ENCODE data around the gene KANTR.

GRCh38 chrX:53089224-53089842, 4.6 kb upstream of the KANTR start:
- no peak for TF ChIP-seq POLR2A (IDR thresholded peaks at IDR 0.05)
- TF ChIP-seq CTCF (IDR thresholded peaks at IDR 0.05): peak; percentile 63 to 81 (median 76)
